ENCODE measurements around the gene TTC16. TPM values are rescaled to one million over a fixed set of nuclear protein-coding genes. Genes with fewer than 3 reads are reported as not detected.

TTC16 gene
- total and polyA plus RNA-seq, 2 donors (not counting 3 experiments of a cell fraction or from before 2014, with no cell fraction given): not detected

- Histone ChIP-seq H4K20me1 (replicated peaks; ENCODE audit: control insufficient read depth, extremely low read depth, insufficient read depth, low read length) (no peaks in the 10 kb centered on the region), H3K4me2 (ENCODE audit: insufficient read depth, low read length) (peak overlapping the region; percentile 76), H3K4me3 (replicated peaks in 1 of 3; ENCODE audit: insufficient read depth in 1 of 3, low read depth in 1 of 3, low read length in 3 of 3) (peak overlapping the region; percentile 35 to 79 (median 75)), H3K4me1 (ENCODE audit: control insufficient read depth, extremely low read depth, insufficient read depth, low read length) (peaks cover 44% of the 10 kb centered on the region), H3K79me2 (ENCODE audit: control insufficient read depth, insufficient read depth, low read length) (peaks cover 48% of the 10 kb centered on the region), H3K9me1 (replicated peaks; ENCODE audit: control insufficient read depth, extremely low read depth, insufficient read depth, low read length) (no peaks in the 10 kb centered on the region), H3K27me3 (ENCODE audit: control insufficient read depth in 2 of 2, insufficient read depth in 2 of 2, low read length in 2 of 2) (no peaks in the 10 kb centered on the region), H3K9me3 (replicated peaks; ENCODE audit: control insufficient read depth, insufficient read depth, low read length) (no peaks in the 10 kb centered on the region), H2AFZ (ENCODE audit: low read depth, low read length) (no peak overlapping the region), H3K36me3 (ENCODE audit: control insufficient read depth in 2 of 2, extremely low read depth in 1 of 2, insufficient read depth in 2 of 2, low read length in 2 of 2) (peaks cover 9 to 10% of the 10 kb centered on the region in 2 experiments), H3K27ac (ENCODE audit: insufficient read depth, low read depth, low read length) (peak overlapping the region; percentile 96), H3K9ac (replicated peaks; ENCODE audit: extremely low read depth, insufficient read depth, low read length) (peak overlapping the region; percentile 92)
- TF ChIP-seq CTCF (IDR thresholded peaks at IDR 0.05; ENCODE audit: extremely low read depth in 1 of 2, insufficient read depth in 1 of 2, low read depth in 1 of 2, low read length in 2 of 2): no peak
- peak; percentile 39 for TF ChIP-seq POLR2A (IDR thresholded peaks at IDR 0.05; ENCODE audit: low read depth, low read length)
- intact Hi-C loops (cut with micrococcal nuclease) (loop anchor here (1.0 to 2.0 kb wide), 5 partner anchors 8 to 68 kb away; partner anchors contain the start of gene FPGS), dilution Hi-C loops (cut with MboI; ENCODE audit: extremely low pct_ligation_motif_present, low sequenced_read_pairs) (no loop called here)
- BruUV-seq (replicated peaks): TSS peak; percentile 90
- DNase-seq (ENCODE audit: low read depth, low spot score): peak; percentile 47
- ChIA-PET CTCF (interaction anchor here (1.0 to 11.3 kb wide), 11 partner anchors 8 to 151 kb away, joined by 3 to 167 read pairs (median 6); partner anchors contain the start of genes CDK9, SH2D3C and TOR2A), POLR2A (interaction anchor here (0.8 to 2.8 kb wide), 10 partner anchors 9 to 47 kb away, joined by 3 to 24 read pairs (median 5); partner anchors contain the start of gene CDK9)
- no peak for FAIRE-seq
Measured at GRCh38 chr9:127770583-127770904, 54.7 kb downstream of the TTC16 start.

GRCh38 chr9:127770905-127771569, 55.2 kb downstream of the TTC16 start:
- Histone ChIP-seq H3K4me3 (replicated peaks in 1 of 3; ENCODE audit: insufficient read depth in 1 of 3, low read depth in 1 of 3, low read length in 3 of 3) (peak overlapping the region; percentile 35 to 79 (median 75)), H3K9ac (replicated peaks; ENCODE audit: extremely low read depth, insufficient read depth, low read length) (peak overlapping the region; percentile 92), H3K9me3 (replicated peaks; ENCODE audit: control insufficient read depth, insufficient read depth, low read length) (no peaks in the 10 kb centered on the region), H3K27ac (ENCODE audit: insufficient read depth, low read depth, low read length) (peak overlapping the region; percentile 96), H3K9me1 (replicated peaks; ENCODE audit: control insufficient read depth, extremely low read depth, insufficient read depth, low read length) (no peaks in the 10 kb centered on the region), H3K4me2 (ENCODE audit: insufficient read depth, low read length) (peak overlapping the region; percentile 76), H3K36me3 (ENCODE audit: control insufficient read depth in 2 of 2, extremely low read depth in 1 of 2, insufficient read depth in 2 of 2, low read length in 2 of 2) (peaks cover 6 to 8% of the 10 kb centered on the region in 2 experiments), H3K27me3 (ENCODE audit: control insufficient read depth in 2 of 2, insufficient read depth in 2 of 2, low read length in 2 of 2) (no peaks in the 10 kb centered on the region), H4K20me1 (replicated peaks; ENCODE audit: control insufficient read depth, extremely low read depth, insufficient read depth, low read length) (no peaks in the 10 kb centered on the region), H2AFZ (ENCODE audit: low read depth, low read length) (no peak overlapping the region), H3K79me2 (ENCODE audit: control insufficient read depth, insufficient read depth, low read length) (peaks cover 44% of the 10 kb centered on the region), H3K4me1 (ENCODE audit: control insufficient read depth, extremely low read depth, insufficient read depth, low read length) (peaks cover 39% of the 10 kb centered on the region)
- no TSS peak for BruUV-seq (replicated peaks)
- dilution Hi-C loops (cut with MboI; ENCODE audit: extremely low pct_ligation_motif_present, low sequenced_read_pairs): no loop called here
- FAIRE-seq (peak; percentile 99), DNase-seq (ENCODE audit: low read depth, low spot score) (peak; percentile 99)
- POLR2A ChIA-PET: interaction anchor here (0.6 to 2.8 kb wide), 13 partner anchors 9 to 99 kb away, joined by 3 to 24 read pairs (median 4); partner anchors contain the start of gene CDK9
- CTCF ChIA-PET: interaction anchor here (0.5 to 11.3 kb wide), 11 partner anchors 8 to 192 kb away, joined by 3 to 167 read pairs (median 4); partner anchors contain the start of genes CDK9, SH2D3C and TOR2A
- TF ChIP-seq POLR2A (IDR thresholded peaks at IDR 0.05; ENCODE audit: low read depth, low read length) (peak; percentile 93), GATA2 (IDR thresholded peaks at IDR 0.05; ENCODE audit: insufficient read depth, insufficient read length, low read depth, low read length) (no peak), POLR2AphosphoS5 (IDR thresholded peaks at IDR 0.05; ENCODE audit: insufficient read depth, low read depth, low read length) (peak; percentile 94)
- TF ChIP-seq, protein P1, sequence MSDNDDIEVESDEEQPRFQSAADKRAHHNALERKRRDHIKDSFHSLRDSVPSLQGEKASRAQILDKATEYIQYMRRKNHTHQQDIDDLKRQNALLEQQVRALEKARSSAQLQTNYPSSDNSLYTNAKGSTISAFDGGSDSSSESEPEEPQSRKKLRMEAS (IDR thresholded peaks at IDR 0.05; ENCODE audit: insufficient read depth, insufficient read length): peak; percentile 41
- intact Hi-C loops (cut with micrococcal nuclease): loop anchor here (1.0 to 2.0 kb wide), 6 partner anchors 9 to 68 kb away; partner anchors contain the start of genes FPGS and TOR2A
